H9 (cell line): ENCODE measurements around the gene ZNF280A. TPM values are rescaled to one million over a fixed set of nuclear protein-coding genes. Genes with fewer than 3 reads are reported as not detected.

Experiments used
- DNase-seq: peaks from one replicate; pipeline ENCODE4 v3.0.0-alpha.2; 2017
- H2AFZ ChIP-seq: one replicate; pipeline ENCODE4 v1.6.1; 2013; ENCODE audit warnings: mild to moderate bottlenecking, low read length, control low read depth, moderate library complexity
- H2AK5ac ChIP-seq: 2 replicates; pipeline ENCODE4 v1.6.1; 2013; ENCODE audit warnings: low read length, control low read depth, mixed read lengths; ENCODE audit not compliant: insufficient read length
- H2BK120ac ChIP-seq: one replicate; pipeline ENCODE4 v1.6.1; 2013; ENCODE audit warnings: low read depth, mild to moderate bottlenecking, low read length, control low read depth, inconsistent platforms; ENCODE audit not compliant: poor library complexity, severe bottlenecking
- H2BK12ac ChIP-seq: 2 replicates; pipeline ENCODE4 v1.6.1; 2013; ENCODE audit warnings: low read length, control low read depth, mixed read lengths, low read depth; ENCODE audit not compliant: insufficient read length
- H2BK15ac ChIP-seq: 2 replicates; pipeline ENCODE4 v1.6.1; 2013; ENCODE audit warnings: low read depth, low read length, control low read depth
- H2BK20ac ChIP-seq: one replicate; pipeline ENCODE4 v1.6.1; 2013; ENCODE audit warnings: low read depth, mild to moderate bottlenecking, low read length, control low read depth, inconsistent platforms; ENCODE audit not compliant: poor library complexity, severe bottlenecking
- H2BK5ac ChIP-seq: 2 replicates; pipeline ENCODE4 v1.6.1; 2013; ENCODE audit warnings: low read length, control low read depth, mixed read lengths; ENCODE audit not compliant: insufficient read length
- H3K14ac ChIP-seq: 2 replicates; pipeline ENCODE4 v1.6.1; 2013; ENCODE audit warnings: low read length, control low read depth; ENCODE audit not compliant: insufficient read depth
- H3K18ac ChIP-seq: 2 replicates; pipeline ENCODE4 v1.6.1; 2013; ENCODE audit warnings: low read depth, mild to moderate bottlenecking, mixed read lengths, low read length, control low read depth; ENCODE audit not compliant: insufficient read length
- H3K23ac ChIP-seq: 2 replicates; pipeline ENCODE4 v1.6.1; 2013; ENCODE audit warnings: low read length, control low read depth, mixed read lengths, low read depth; ENCODE audit not compliant: insufficient read length
- H3K23me2 ChIP-seq: 2 replicates; pipeline ENCODE4 v1.6.1; 2013; ENCODE audit warnings: low read depth, mild to moderate bottlenecking, mixed read lengths, low read length, control low read depth; ENCODE audit not compliant: insufficient read length, poor library complexity, severe bottlenecking
- H3K27ac ChIP-seq: 2 replicates; pipeline ENCODE4 v1.5.1; 2013; ENCODE audit warnings: low read length, control low read depth, mixed read lengths, low read depth; ENCODE audit not compliant: insufficient read length
- H3K27me3 ChIP-seq: 2 replicates; pipeline ENCODE4 v1.6.1; 2013; ENCODE audit warnings: low read length, control low read depth, inconsistent platforms; ENCODE audit not compliant: insufficient read depth
- H3K4ac ChIP-seq: 2 replicates; pipeline ENCODE4 v1.6.1; 2013; ENCODE audit warnings: low read depth, mild to moderate bottlenecking, control low read depth, inconsistent platforms, low read length, moderate library complexity
- H3K4me1 ChIP-seq: 2 replicates; pipeline ENCODE4 v1.6.1; 2013; ENCODE audit warnings: low read length, control low read depth, inconsistent platforms; ENCODE audit not compliant: insufficient read depth
- H3K4me2 ChIP-seq: 2 replicates; pipeline ENCODE4 v1.6.1; 2013; ENCODE audit warnings: low read length, control low read depth, mixed read lengths; ENCODE audit not compliant: insufficient read length, insufficient read depth
- H3K56ac ChIP-seq: 2 replicates; pipeline ENCODE4 v1.6.1; 2013; ENCODE audit warnings: low read depth, mild to moderate bottlenecking, mixed read lengths, low read length, control low read depth; ENCODE audit not compliant: insufficient read length
- H3K79me1 ChIP-seq: 2 replicates; pipeline ENCODE4 v1.6.1; 2013; ENCODE audit warnings: low read depth, mild to moderate bottlenecking, moderate library complexity, low read length, control low read depth, inconsistent platforms; ENCODE audit not compliant: insufficient read depth, poor library complexity, severe bottlenecking
- H3K79me2 ChIP-seq: 2 replicates; pipeline ENCODE4 v1.6.1; 2013; ENCODE audit warnings: low read length, control low read depth, inconsistent platforms; ENCODE audit not compliant: insufficient read depth
- H3K9ac ChIP-seq: 2 replicates; pipeline ENCODE4 v1.6.1; 2013; ENCODE audit warnings: low read length, control low read depth, mixed read lengths; ENCODE audit not compliant: insufficient read length; ENCODE audit errors: extremely low read depth
- H3K9me3 ChIP-seq: one replicate; pipeline ENCODE4 v1.6.1; 2013; ENCODE audit warnings: low read depth, low read length, inconsistent platforms; ENCODE audit not compliant: control insufficient read depth
- H3T11ph ChIP-seq: one replicate; pipeline ENCODE4 v1.6.1; 2013; ENCODE audit warnings: mild to moderate bottlenecking, low read length, control low read depth, inconsistent platforms
- H4K20me1 ChIP-seq: one replicate; pipeline ENCODE4 v1.6.1; 2013; ENCODE audit not compliant: control insufficient read depth, insufficient read length, insufficient read depth
- H4K5ac ChIP-seq: 2 replicates; pipeline ENCODE4 v1.6.1; 2013; ENCODE audit warnings: low read depth, mild to moderate bottlenecking, mixed read lengths, low read length, control low read depth; ENCODE audit not compliant: insufficient read length
- H4K8ac ChIP-seq: replicated peaks from 2 replicates; pipeline ENCODE4 v1.6.1; 2013; ENCODE audit warnings: low read length, control low read depth, mixed read lengths, low read depth; ENCODE audit not compliant: insufficient read length
- H4K91ac ChIP-seq: 2 replicates; pipeline ENCODE4 v1.6.1; 2013; ENCODE audit warnings: low read depth, mild to moderate bottlenecking, moderate library complexity, mixed read lengths, low read length, control low read depth; ENCODE audit not compliant: insufficient read length
- H3K27ac Mint-ChIP-seq, 3 experiments: 2 replicates in 2 of 3; 3 replicates in 1 of 3; pipeline ENCODE4 v1.8.0; 2020 to 2021; ENCODE audit warnings: mixed read lengths in 3 of 3, mild to moderate bottlenecking in 1 of 3, moderate library complexity in 1 of 3
- H3K27me3 Mint-ChIP-seq: 2 replicates; pipeline ENCODE4 v1.8.0; 2021; ENCODE audit warnings: low read depth, mild to moderate bottlenecking, moderate library complexity, mixed read lengths
- H3K36me3 Mint-ChIP-seq, 3 experiments: 2 replicates in 2 of 3; 3 replicates in 1 of 3; pipeline ENCODE4 v1.8.0; 2020 to 2021; ENCODE audit warnings: low read depth in 3 of 3, mixed read lengths in 3 of 3; ENCODE audit not compliant: insufficient read depth in 1 of 3
- H3K4me1 Mint-ChIP-seq, 2 experiments: 2 replicates each; pipeline ENCODE4 v1.8.0; 2020; ENCODE audit warnings: mixed read lengths in 2 of 2
- H3K4me3 Mint-ChIP-seq, 2 experiments: 2 replicates in 1 of 2; 3 replicates in 1 of 2; pipeline ENCODE4 v1.8.0; 2020 to 2021; ENCODE audit warnings: mild to moderate bottlenecking in 2 of 2, mixed read lengths in 2 of 2, moderate library complexity in 1 of 2
- H3K9me3 Mint-ChIP-seq, 2 experiments: 2 replicates in 1 of 2; 3 replicates in 1 of 2; pipeline ENCODE4 v1.8.0; 2020; ENCODE audit warnings: mild to moderate bottlenecking in 2 of 2, mixed read lengths in 2 of 2, moderate library complexity in 1 of 2
- CTCF ChIP-seq: fragments of 200-600 bp; sonication (generic); conservative IDR thresholded peaks from 3 replicates; pipeline ENCODE4 v1.8.0; 2021; ENCODE audit warnings: antibody characterized with exemption, mild to moderate bottlenecking
- WGBS: extraction: QIAGEN DNeasy Blood & Tissue Kit; methylation state at CpG from one replicate; pipeline ENCODE4 v1.1.7; 2013; ENCODE audit warnings: missing lambda C conversion rate, low lambda C conversion rate, mixed read lengths; ENCODE audit not compliant: insufficient read length; ENCODE audit errors: extremely low coverage; 5-methylcytosine and 5-hydroxymethylcytosine counted together
- total RNA-seq: library from RNA; stranded (reverse); gene quantifications from 2 replicates; pipeline ENCODE4 v1.2.1, GENCODE V29; 2021

ZNF280A gene
- total RNA-seq, 1 experiment from 2014 or later = 0.13 TPM

GRCh38 chr22:22553735-22554586 is 33.9 kb upstream of the ZNF280A start:
- Histone ChIP-seq H3K23me2 (no peaks in the 10 kb centered on the region), H3K4ac (no peak overlapping the region), H3K9me3 (no peaks in the 10 kb centered on the region), H4K20me1 (no peaks in the 10 kb centered on the region), H4K91ac (no peak overlapping the region), H3K9ac (no peak overlapping the region), H4K8ac (no peak overlapping the region), H3K79me1 (no peaks in the 10 kb centered on the region), H2AK5ac (no peak overlapping the region), H2BK15ac (no peak overlapping the region), H3K18ac (no peak overlapping the region), H2BK20ac (no peak overlapping the region), H2BK120ac (no peak overlapping the region), H4K5ac (no peak overlapping the region), H3K79me2 (no peaks in the 10 kb centered on the region), H3K4me1 (no peaks in the 10 kb centered on the region), H3T11ph (no peak overlapping the region), H3K27ac (no peak overlapping the region), H2AFZ (no peak overlapping the region), H2BK5ac (no peak overlapping the region), H3K14ac (no peak overlapping the region), H3K23ac (no peak overlapping the region), H2BK12ac (no peak overlapping the region), H3K56ac (no peak overlapping the region), H3K4me2 (no peak overlapping the region), H3K27me3 (peaks cover 27% of the 10 kb centered on the region; the same call in 1 of the 2 replicates)
- H3K4me1 Mint-ChIP-seq = no peaks in the 10 kb centered on the region
- H3K36me3 Mint-ChIP-seq = peaks cover 0 to 1% (median 1%) of the 10 kb centered on the region in 3 experiments; a peak in 4 of 7 replicates
- no peak for TF ChIP-seq CTCF
- H3K9me3 Mint-ChIP-seq = peaks cover 8% of the 10 kb centered on the region in 2 experiments; a peak in 4 of 5 replicates
- H3K27ac Mint-ChIP-seq = no peak overlapping the region
- DNase-seq = no peak
- H3K4me3 Mint-ChIP-seq = no peak overlapping the region
- H3K27me3 Mint-ChIP-seq = peaks cover 84% of the 10 kb centered on the region
- no CpG with 5 or more reads among the region's 8 CpGs for WGBS
